ENCODE data around the gene SMTNL2.

SMTNL2 gene

GRCh38 chr17:4607773-4608187, 23.5 kb downstream of the SMTNL2 start:
- Histone ChIP-seq H2BK5ac (ENCODE audit: low read depth, low read length, poor library complexity, severe bottlenecking) (peak overlapping the region; percentile 74), H3K4me3 (ENCODE audit: insufficient read depth in 1 of 2, low read depth in 1 of 2, low read length in 2 of 2) (peak overlapping the region in 1 of 2 experiments; percentile 38), H3K4me1 (ENCODE audit: control insufficient read depth, insufficient read depth, low read depth, low read length) (peaks cover 27% of the 10 kb centered on the region), H3K18ac (ENCODE audit: low read depth in 1 of 2, low read length in 2 of 2) (no peak overlapping the region), H3K27me3 (ENCODE audit: control insufficient read depth in 1 of 2, insufficient read depth in 1 of 2, low read length in 2 of 2) (peaks cover 0 to 20% of the 10 kb centered on the region in 2 experiments), H2AFZ (ENCODE audit: low read depth, low read length) (no peak overlapping the region), H3K23ac (ENCODE audit: low read length in 2 of 2) (no peak overlapping the region), H3K36me3 (ENCODE audit: control insufficient read depth in 1 of 2, insufficient read depth in 2 of 2, low read depth in 1 of 2, low read length in 2 of 2) (no peaks in the 10 kb centered on the region), H2BK12ac (ENCODE audit: low read length in 2 of 2) (no peak overlapping the region), H3K9me3 (ENCODE audit: control insufficient read depth, low read length) (no peaks in the 10 kb centered on the region), H3K4ac (ENCODE audit: low read depth in 1 of 2, low read length in 2 of 2) (no peak overlapping the region), H3K27ac (ENCODE audit: low read length, poor library complexity, severe bottlenecking) (peak overlapping the region; percentile 76), H4K8ac (ENCODE audit: low read length) (no peak overlapping the region), H3K14ac (ENCODE audit: low read length in 2 of 2) (no peak overlapping the region), H3K79me1 (replicated peaks; ENCODE audit: low read length, poor library complexity, severe bottlenecking) (no peaks in the 10 kb centered on the region), H2BK120ac (ENCODE audit: low read depth, low read length) (no peak overlapping the region), H4K91ac (ENCODE audit: low read length) (no peak overlapping the region), H2AK5ac (ENCODE audit: low read length, severe bottlenecking) (no peak overlapping the region), H3K4me2 (ENCODE audit: low read length, poor library complexity, severe bottlenecking) (peak overlapping the region; percentile 18), H3K9ac (ENCODE audit: low read length) (peak overlapping the region; percentile 69), H2BK15ac (ENCODE audit: low read depth, poor library complexity, severe bottlenecking) (no peak overlapping the region)
- DNase-seq, result peak; percentile 65
- 35% methylated on average over 8 of the region's 9 CpGs for WGBS

- Histone ChIP-seq H2BK5ac (ENCODE audit: low read depth, low read length, poor library complexity, severe bottlenecking) (no peak overlapping the region), H2BK12ac (ENCODE audit: low read length in 2 of 2) (no peak overlapping the region), H3K18ac (ENCODE audit: low read depth in 1 of 2, low read length in 2 of 2) (no peak overlapping the region), H2BK15ac (ENCODE audit: low read depth, poor library complexity, severe bottlenecking) (no peak overlapping the region), H2BK120ac (ENCODE audit: low read depth, low read length) (no peak overlapping the region), H3K4me1 (ENCODE audit: control insufficient read depth, insufficient read depth, low read depth, low read length) (peaks cover 18% of the 10 kb centered on the region), H2AK5ac (ENCODE audit: low read length, severe bottlenecking) (no peak overlapping the region), H3K9me3 (ENCODE audit: control insufficient read depth, low read length) (no peaks in the 10 kb centered on the region), H4K8ac (ENCODE audit: low read length) (no peak overlapping the region), H3K79me1 (replicated peaks; ENCODE audit: low read length, poor library complexity, severe bottlenecking) (no peaks in the 10 kb centered on the region), H3K4ac (ENCODE audit: low read depth in 1 of 2, low read length in 2 of 2) (no peak overlapping the region), H3K9ac (ENCODE audit: low read length) (no peak overlapping the region), H3K23ac (ENCODE audit: low read length in 2 of 2) (no peak overlapping the region), H3K36me3 (ENCODE audit: control insufficient read depth in 1 of 2, insufficient read depth in 2 of 2, low read depth in 1 of 2, low read length in 2 of 2) (no peaks in the 10 kb centered on the region), H2AFZ (ENCODE audit: low read depth, low read length) (no peak overlapping the region), H3K27me3 (ENCODE audit: control insufficient read depth in 1 of 2, insufficient read depth in 1 of 2, low read length in 2 of 2) (peaks cover 4 to 20% of the 10 kb centered on the region in 2 experiments), H3K27ac (ENCODE audit: low read length, poor library complexity, severe bottlenecking) (no peak overlapping the region), H3K14ac (ENCODE audit: low read length in 2 of 2) (no peak overlapping the region), H3K4me3 (ENCODE audit: insufficient read depth in 1 of 2, low read depth in 1 of 2, low read length in 2 of 2) (no peak overlapping the region), H4K91ac (ENCODE audit: low read length) (no peak overlapping the region), H3K4me2 (ENCODE audit: low read length, poor library complexity, severe bottlenecking) (no peak overlapping the region)
- DNase-seq, result no peak
- WGBS, result 95% methylated on average over 7 of the region's 7 CpGs
Observed at GRCh38 chr17:4609761-4610160, 25.4 kb downstream of the SMTNL2 start.

DNA sequence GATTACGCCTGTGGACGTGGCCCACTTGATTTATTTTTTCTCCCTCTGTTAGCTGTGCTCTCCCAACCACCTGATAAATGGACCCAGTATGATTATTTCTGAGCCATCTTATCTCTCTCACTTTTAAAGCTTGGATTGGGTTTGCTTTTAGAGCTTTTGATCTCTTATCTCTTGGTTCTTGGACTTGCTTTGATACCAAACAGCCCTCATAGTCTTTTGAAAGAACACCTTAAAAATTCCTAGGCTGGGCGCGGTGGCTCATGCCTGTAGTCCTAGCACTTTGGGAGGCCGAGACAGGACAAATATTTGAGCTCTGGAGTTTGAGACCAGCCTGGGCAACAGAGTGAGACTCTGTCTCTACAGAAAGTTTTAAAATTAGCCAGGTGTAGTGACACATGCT, 25.8 kb downstream of the SMTNL2 start:
- Histone ChIP-seq H3K4me1 (ENCODE audit: control insufficient read depth, insufficient read depth, low read depth, low read length) (peaks cover 17% of the 10 kb centered on the region), H3K4ac (ENCODE audit: low read depth in 1 of 2, low read length in 2 of 2) (no peak overlapping the region), H2AK5ac (ENCODE audit: low read length, severe bottlenecking) (no peak overlapping the region), H2AFZ (ENCODE audit: low read depth, low read length) (no peak overlapping the region), H3K4me3 (ENCODE audit: insufficient read depth in 1 of 2, low read depth in 1 of 2, low read length in 2 of 2) (no peak overlapping the region), H2BK15ac (ENCODE audit: low read depth, poor library complexity, severe bottlenecking) (no peak overlapping the region), H3K36me3 (ENCODE audit: control insufficient read depth in 1 of 2, insufficient read depth in 2 of 2, low read depth in 1 of 2, low read length in 2 of 2) (no peaks in the 10 kb centered on the region), H3K18ac (ENCODE audit: low read depth in 1 of 2, low read length in 2 of 2) (no peak overlapping the region), H3K4me2 (ENCODE audit: low read length, poor library complexity, severe bottlenecking) (no peak overlapping the region), H3K27me3 (ENCODE audit: control insufficient read depth in 1 of 2, insufficient read depth in 1 of 2, low read length in 2 of 2) (peaks cover 4 to 20% of the 10 kb centered on the region in 2 experiments), H4K91ac (ENCODE audit: low read length) (no peak overlapping the region), H2BK12ac (ENCODE audit: low read length in 2 of 2) (no peak overlapping the region), H3K9me3 (ENCODE audit: control insufficient read depth, low read length) (no peaks in the 10 kb centered on the region), H3K27ac (ENCODE audit: low read length, poor library complexity, severe bottlenecking) (no peak overlapping the region), H3K23ac (ENCODE audit: low read length in 2 of 2) (no peak overlapping the region), H3K14ac (ENCODE audit: low read length in 2 of 2) (no peak overlapping the region), H3K79me1 (replicated peaks; ENCODE audit: low read length, poor library complexity, severe bottlenecking) (no peaks in the 10 kb centered on the region), H3K9ac (ENCODE audit: low read length) (no peak overlapping the region), H2BK120ac (ENCODE audit: low read depth, low read length) (no peak overlapping the region), H2BK5ac (ENCODE audit: low read depth, low read length, poor library complexity, severe bottlenecking) (no peak overlapping the region), H4K8ac (ENCODE audit: low read length) (no peak overlapping the region)
- 89% methylated on average over 5 of the region's 5 CpGs for WGBS
- DNase-seq, result no peak

GRCh38 chr17:4610656-4611055, 26.3 kb downstream of the SMTNL2 start:
- H2BK120ac ChIP-seq (ENCODE audit: low read depth, low read length), result no peak overlapping the region
- H2AFZ ChIP-seq (ENCODE audit: low read depth, low read length), result no peak overlapping the region
- no peak overlapping the region for H3K4me2 ChIP-seq (ENCODE audit: low read length, poor library complexity, severe bottlenecking)
- no peak overlapping the region for H3K18ac ChIP-seq (ENCODE audit: low read depth in 1 of 2, low read length in 2 of 2)
- H2AK5ac ChIP-seq (ENCODE audit: low read length, severe bottlenecking), result no peak overlapping the region
- H3K27me3 ChIP-seq (ENCODE audit: control insufficient read depth in 1 of 2, insufficient read depth in 1 of 2, low read length in 2 of 2), result peaks cover 4 to 20% of the 10 kb centered on the region in 2 experiments
- H4K91ac ChIP-seq (ENCODE audit: low read length), result no peak overlapping the region
- H3K4me3 ChIP-seq (ENCODE audit: insufficient read depth in 1 of 2, low read depth in 1 of 2, low read length in 2 of 2), result no peak overlapping the region
- DNase-seq, result no peak
- no peak overlapping the region for H3K14ac ChIP-seq (ENCODE audit: low read length in 2 of 2)
- no peak overlapping the region for H2BK15ac ChIP-seq (ENCODE audit: low read depth, poor library complexity, severe bottlenecking)
- WGBS, result 91% methylated on average over 6 of the region's 6 CpGs
- H3K79me1 ChIP-seq (replicated peaks; ENCODE audit: low read length, poor library complexity, severe bottlenecking), result no peaks in the 10 kb centered on the region
- no peak overlapping the region for H2BK5ac ChIP-seq (ENCODE audit: low read depth, low read length, poor library complexity, severe bottlenecking)
- no peak overlapping the region for H2BK12ac ChIP-seq (ENCODE audit: low read length in 2 of 2)
- no peaks in the 10 kb centered on the region for H3K9me3 ChIP-seq (ENCODE audit: control insufficient read depth, low read length)
- H3K36me3 ChIP-seq (ENCODE audit: control insufficient read depth in 1 of 2, insufficient read depth in 2 of 2, low read depth in 1 of 2, low read length in 2 of 2), result no peaks in the 10 kb centered on the region
- H3K4me1 ChIP-seq (ENCODE audit: control insufficient read depth, insufficient read depth, low read depth, low read length), result peaks cover 16% of the 10 kb centered on the region
- H4K8ac ChIP-seq (ENCODE audit: low read length), result no peak overlapping the region
- H3K27ac ChIP-seq (ENCODE audit: low read length, poor library complexity, severe bottlenecking), result no peak overlapping the region
- H3K23ac ChIP-seq (ENCODE audit: low read length in 2 of 2), result no peak overlapping the region
- no peak overlapping the region for H3K9ac ChIP-seq (ENCODE audit: low read length)
- no peak overlapping the region for H3K4ac ChIP-seq (ENCODE audit: low read depth in 1 of 2, low read length in 2 of 2)
